ENCODE results near the gene DICER1.

DNA sequence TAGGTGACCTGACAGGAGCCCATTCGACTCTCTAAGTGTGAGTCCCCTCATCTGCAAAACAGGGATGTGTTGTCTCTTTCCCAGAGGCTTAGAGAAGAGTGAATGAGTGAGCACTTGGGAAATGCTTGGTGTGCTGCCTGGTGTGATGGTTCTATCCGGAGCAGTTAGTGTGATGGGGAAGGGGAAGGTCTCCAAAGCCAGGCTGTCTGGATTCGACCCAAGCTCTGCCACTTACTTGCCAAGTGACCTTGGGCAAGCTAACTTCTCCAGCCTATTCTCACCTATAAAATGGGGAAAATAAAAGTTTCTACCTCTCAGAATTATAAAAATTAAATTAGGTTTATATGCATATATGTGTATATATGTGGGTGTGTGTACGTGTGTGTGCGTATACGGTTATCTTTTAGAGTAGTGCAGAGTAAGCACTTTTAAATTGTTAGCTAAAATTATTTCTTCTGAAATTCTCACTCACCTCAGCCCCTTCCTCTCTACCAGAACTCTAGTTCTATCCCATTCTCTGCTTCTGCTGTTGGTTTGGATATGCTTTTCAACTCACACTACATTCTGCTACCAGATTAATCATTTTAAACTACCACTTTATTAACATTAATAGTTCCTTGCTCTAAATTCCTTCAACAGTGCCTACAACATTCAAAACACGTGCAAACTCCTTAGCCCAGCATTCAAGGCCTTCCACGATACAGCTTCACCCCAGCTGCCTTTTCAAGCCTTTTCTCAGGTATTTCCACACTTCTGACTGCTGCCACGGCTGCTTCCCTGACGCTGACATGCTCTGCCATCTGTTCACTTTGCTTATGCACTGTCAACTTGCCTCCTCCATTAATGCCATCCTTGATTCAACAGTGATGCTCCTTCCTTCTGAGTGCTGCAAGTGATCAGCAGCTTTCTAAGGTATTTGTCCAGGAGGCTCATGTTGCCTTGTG is 55.3 kb downstream of the DICER1 start:
- TF ChIP-seq, protein P1, sequence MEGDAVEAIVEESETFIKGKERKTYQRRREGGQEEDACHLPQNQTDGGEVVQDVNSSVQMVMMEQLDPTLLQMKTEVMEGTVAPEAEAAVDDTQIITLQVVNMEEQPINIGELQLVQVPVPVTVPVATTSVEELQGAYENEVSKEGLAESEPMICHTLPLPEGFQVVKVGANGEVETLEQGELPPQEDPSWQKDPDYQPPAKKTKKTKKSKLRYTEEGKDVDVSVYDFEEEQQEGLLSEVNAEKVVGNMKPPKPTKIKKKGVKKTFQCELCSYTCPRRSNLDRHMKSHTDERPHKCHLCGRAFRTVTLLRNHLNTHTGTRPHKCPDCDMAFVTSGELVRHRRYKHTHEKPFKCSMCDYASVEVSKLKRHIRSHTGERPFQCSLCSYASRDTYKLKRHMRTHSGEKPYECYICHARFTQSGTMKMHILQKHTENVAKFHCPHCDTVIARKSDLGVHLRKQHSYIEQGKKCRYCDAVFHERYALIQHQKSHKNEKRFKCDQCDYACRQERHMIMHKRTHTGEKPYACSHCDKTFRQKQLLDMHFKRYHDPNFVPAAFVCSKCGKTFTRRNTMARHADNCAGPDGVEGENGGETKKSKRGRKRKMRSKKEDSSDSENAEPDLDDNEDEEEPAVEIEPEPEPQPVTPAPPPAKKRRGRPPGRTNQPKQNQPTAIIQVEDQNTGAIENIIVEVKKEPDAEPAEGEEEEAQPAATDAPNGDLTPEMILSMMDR (IDR thresholded peaks at IDR 0.05), result no peak
- TF ChIP-seq POLR2A (IDR thresholded peaks at IDR 0.05), result no peak

Measured in Peyer's patch (tissue), 4 donors.